GM12878 (cell line): ENCODE measurements around the gene PMF1.
"Not testable (repeated sequence)": the region's sequence is repeated elsewhere in the genome, so short reads cannot be mapped to it uniquely, and the experiment has no call there.

Source experiments
- CTCF ChIP-seq, 3 experiments: IDR thresholded peaks in 2 of 3; conservative IDR thresholded peaks in 1 of 3; 2 replicates each; pipeline ENCODE4 v1.5.1; 2011; ENCODE audit warnings: low read depth in 3 of 3, low read length in 3 of 3, mild to moderate bottlenecking in 3 of 3, control low read depth in 2 of 3, moderate library complexity in 2 of 3, inconsistent platforms in 1 of 3, mixed read lengths in 1 of 3; ENCODE audit not compliant: control insufficient read depth in 2 of 3, insufficient read depth in 1 of 3; ENCODE audit errors: extremely low read depth in 1 of 3
- ETV6 ChIP-seq, 2 experiments: fragments of 450-650 bp in 1 of 2; IDR thresholded peaks in 1 of 2; conservative IDR thresholded peaks in 1 of 2; 2 replicates each; pipeline ENCODE4 v1.6.1; 2014; ENCODE audit warnings: antibody characterized with exemption in 1 of 2, borderline replicate concordance in 1 of 2, low read depth in 1 of 2, mild to moderate bottlenecking in 1 of 2, moderate library complexity in 1 of 2
- SREBF2 ChIP-seq: IDR thresholded peaks from 2 replicates; pipeline ENCODE4 v1.6.1; 2012; ENCODE audit warnings: mild to moderate bottlenecking, low read length
- ZBTB4 ChIP-seq: fragments of 450-650 bp; formaldehyde crosslinking; IDR thresholded peaks from 2 replicates; pipeline ENCODE4 v1.4.0; 2022; ENCODE audit warnings: mild to moderate bottlenecking, moderate library complexity

- TF ChIP-seq ETV6 (conservative IDR thresholded peaks at IDR 0.05 in 1 of 2, IDR thresholded peaks at IDR 0.05 in 1 of 2; ENCODE audit: borderline replicate concordance in 1 of 2, low read depth in 1 of 2); SREBF2; CTCF (IDR thresholded peaks at IDR 0.05 in 2 of 3, conservative IDR thresholded peaks at IDR 0.05 in 1 of 3; ENCODE audit: control insufficient read depth in 2 of 3, extremely low read depth in 1 of 3, insufficient read depth in 1 of 3, low read depth in 3 of 3, low read length in 3 of 3); ZBTB4 (CRISPR knock-in tag): not testable (repeated sequence)
Observed at GRCh38 chr1:156190265-156190664, 22.5 kb upstream of the PMF1 start.
